ENCODE measurements around the gene RPL23.

RPL23 gene

GRCh38 chr17:38898812-38899348, 45.4 kb upstream of the RPL23 start:
- H2AK5ac ChIP-seq (ENCODE audit: low read length, severe bottlenecking), result no peak overlapping the region
- peak overlapping the region in 1 of 2 experiments; percentile 3 for H3K4ac ChIP-seq (ENCODE audit: low read depth in 1 of 2, low read length in 2 of 2)
- DNase-seq, result no peak
- peaks cover 56% of the 10 kb centered on the region for H3K4me1 ChIP-seq (ENCODE audit: control insufficient read depth, insufficient read depth, low read depth, low read length)
- no peaks in the 10 kb centered on the region for H3K27me3 ChIP-seq (ENCODE audit: control insufficient read depth in 1 of 2, insufficient read depth in 1 of 2, low read length in 2 of 2)
- H4K8ac ChIP-seq (ENCODE audit: low read length), result peak overlapping the region; percentile 70
- 76% methylated on average over 9 of the region's 11 CpGs for WGBS
- H2AFZ ChIP-seq (ENCODE audit: low read depth, low read length), result no peak overlapping the region
- no peak overlapping the region for H2BK5ac ChIP-seq (ENCODE audit: low read depth, low read length, poor library complexity, severe bottlenecking)
- no peak overlapping the region for H3K4me2 ChIP-seq (ENCODE audit: low read length, poor library complexity, severe bottlenecking)
- peak overlapping the region; percentile 29 for H2BK15ac ChIP-seq (ENCODE audit: low read depth, poor library complexity, severe bottlenecking)
- no peak overlapping the region for H3K4me3 ChIP-seq (ENCODE audit: insufficient read depth in 1 of 2, low read depth in 1 of 2, low read length in 2 of 2)
- no peak overlapping the region for H3K9ac ChIP-seq (ENCODE audit: low read length)
- peaks cover 2% of the 10 kb centered on the region for H3K79me1 ChIP-seq (replicated peaks; ENCODE audit: low read length, poor library complexity, severe bottlenecking)
- H3K14ac ChIP-seq (ENCODE audit: low read length in 2 of 2), result peak overlapping the region in 1 of 2 experiments; percentile 49
- H3K27ac ChIP-seq (ENCODE audit: low read length, poor library complexity, severe bottlenecking), result peak overlapping the region; percentile 66
- H3K36me3 ChIP-seq (ENCODE audit: control insufficient read depth in 1 of 2, insufficient read depth in 2 of 2, low read depth in 1 of 2, low read length in 2 of 2), result peaks cover 57 to 70% of the 10 kb centered on the region in 2 experiments
- H3K18ac ChIP-seq (ENCODE audit: low read depth in 1 of 2, low read length in 2 of 2), result peak overlapping the region; percentile 17 to 50
- H4K91ac ChIP-seq (ENCODE audit: low read length), result peak overlapping the region; percentile 3
- H2BK12ac ChIP-seq (ENCODE audit: low read length in 2 of 2), result peak overlapping the region; percentile 28 to 35
- no peak overlapping the region for H3K23ac ChIP-seq (ENCODE audit: low read length in 2 of 2)
- no peaks in the 10 kb centered on the region for H3K9me3 ChIP-seq (ENCODE audit: control insufficient read depth, low read length)
- no peak overlapping the region for H2BK120ac ChIP-seq (ENCODE audit: low read depth, low read length)

GRCh38 chr17:38898291-38898679, 44.8 kb upstream of the RPL23 start:
- Histone ChIP-seq H3K27ac (ENCODE audit: low read length, poor library complexity, severe bottlenecking) (peak overlapping the region; percentile 66), H4K8ac (ENCODE audit: low read length) (no peak overlapping the region), H3K27me3 (ENCODE audit: control insufficient read depth in 1 of 2, insufficient read depth in 1 of 2, low read length in 2 of 2) (no peaks in the 10 kb centered on the region), H2BK120ac (ENCODE audit: low read depth, low read length) (no peak overlapping the region), H2AFZ (ENCODE audit: low read depth, low read length) (no peak overlapping the region), H4K91ac (ENCODE audit: low read length) (peak overlapping the region; percentile 36), H3K23ac (ENCODE audit: low read length in 2 of 2) (no peak overlapping the region), H3K9me3 (ENCODE audit: control insufficient read depth, low read length) (no peaks in the 10 kb centered on the region), H2BK5ac (ENCODE audit: low read depth, low read length, poor library complexity, severe bottlenecking) (no peak overlapping the region), H3K4me1 (ENCODE audit: control insufficient read depth, insufficient read depth, low read depth, low read length) (peaks cover 62% of the 10 kb centered on the region), H3K18ac (ENCODE audit: low read depth in 1 of 2, low read length in 2 of 2) (peak overlapping the region in 1 of 2 experiments; percentile 25), H3K36me3 (ENCODE audit: control insufficient read depth in 1 of 2, insufficient read depth in 2 of 2, low read depth in 1 of 2, low read length in 2 of 2) (peaks cover 56 to 70% of the 10 kb centered on the region in 2 experiments), H3K4me2 (ENCODE audit: low read length, poor library complexity, severe bottlenecking) (no peak overlapping the region), H2BK12ac (ENCODE audit: low read length in 2 of 2) (no peak overlapping the region), H3K79me1 (replicated peaks; ENCODE audit: low read length, poor library complexity, severe bottlenecking) (peaks cover under 1% of the 10 kb centered on the region), H3K4ac (ENCODE audit: low read depth in 1 of 2, low read length in 2 of 2) (no peak overlapping the region), H3K4me3 (ENCODE audit: insufficient read depth in 1 of 2, low read depth in 1 of 2, low read length in 2 of 2) (no peak overlapping the region), H3K14ac (ENCODE audit: low read length in 2 of 2) (no peak overlapping the region), H3K9ac (ENCODE audit: low read length) (no peak overlapping the region), H2AK5ac (ENCODE audit: low read length, severe bottlenecking) (peak overlapping the region; percentile 11), H2BK15ac (ENCODE audit: low read depth, poor library complexity, severe bottlenecking) (no peak overlapping the region)
- no peak for DNase-seq
- WGBS, result 89% methylated on average over 9 of the region's 9 CpGs

- Histone ChIP-seq H2BK12ac (ENCODE audit: low read length in 2 of 2) (peak overlapping the region in 1 of 2 experiments; percentile 69), H3K27me3 (ENCODE audit: control insufficient read depth in 1 of 2, insufficient read depth in 1 of 2, low read length in 2 of 2) (no peaks in the 10 kb centered on the region), H3K79me1 (replicated peaks; ENCODE audit: low read length, poor library complexity, severe bottlenecking) (peaks cover 1% of the 10 kb centered on the region), H3K18ac (ENCODE audit: low read depth in 1 of 2, low read length in 2 of 2) (no peak overlapping the region), H3K4me2 (ENCODE audit: low read length, poor library complexity, severe bottlenecking) (no peak overlapping the region), H2BK120ac (ENCODE audit: low read depth, low read length) (no peak overlapping the region), H2AK5ac (ENCODE audit: low read length, severe bottlenecking) (peak overlapping the region; percentile 11), H2BK5ac (ENCODE audit: low read depth, low read length, poor library complexity, severe bottlenecking) (no peak overlapping the region), H3K4me3 (ENCODE audit: insufficient read depth in 1 of 2, low read depth in 1 of 2, low read length in 2 of 2) (no peak overlapping the region), H4K8ac (ENCODE audit: low read length) (no peak overlapping the region), H3K27ac (ENCODE audit: low read length, poor library complexity, severe bottlenecking) (peak overlapping the region; percentile 66), H3K36me3 (ENCODE audit: control insufficient read depth in 1 of 2, insufficient read depth in 2 of 2, low read depth in 1 of 2, low read length in 2 of 2) (peaks cover 58 to 70% of the 10 kb centered on the region in 2 experiments), H3K4ac (ENCODE audit: low read depth in 1 of 2, low read length in 2 of 2) (no peak overlapping the region), H3K9me3 (ENCODE audit: control insufficient read depth, low read length) (no peaks in the 10 kb centered on the region), H2BK15ac (ENCODE audit: low read depth, poor library complexity, severe bottlenecking) (no peak overlapping the region), H2AFZ (ENCODE audit: low read depth, low read length) (no peak overlapping the region), H3K14ac (ENCODE audit: low read length in 2 of 2) (no peak overlapping the region), H4K91ac (ENCODE audit: low read length) (no peak overlapping the region), H3K4me1 (ENCODE audit: control insufficient read depth, insufficient read depth, low read depth, low read length) (peaks cover 67% of the 10 kb centered on the region), H3K23ac (ENCODE audit: low read length in 2 of 2) (no peak overlapping the region), H3K9ac (ENCODE audit: low read length) (peak overlapping the region; percentile 8)
- 89% methylated on average over 12 of the region's 12 CpGs for WGBS
- DNase-seq, result no peak
These were observed 44.3 kb upstream of the RPL23 start for GRCh38 chr17:38897671-38898290.

GRCh38 chr17:38897176-38897575, 43.7 kb upstream of the RPL23 start:
- DNase-seq, result peak; percentile 34
- WGBS, result 80% methylated on average over 6 of the region's 6 CpGs
- peak overlapping the region in 1 of 2 experiments; percentile 63 for H3K18ac ChIP-seq (ENCODE audit: low read depth in 1 of 2, low read length in 2 of 2)

More at GRCh38 chr17:38897176-38897575, 43.7 kb upstream of the RPL23 start:
- Histone ChIP-seq H3K36me3 (ENCODE audit: control insufficient read depth in 1 of 2, insufficient read depth in 2 of 2, low read depth in 1 of 2, low read length in 2 of 2) (peaks cover 62 to 76% of the 10 kb centered on the region in 2 experiments), H3K27ac (ENCODE audit: low read length, poor library complexity, severe bottlenecking) (peak overlapping the region; percentile 31), H3K23ac (ENCODE audit: low read length in 2 of 2) (no peak overlapping the region), H3K9me3 (ENCODE audit: control insufficient read depth, low read length) (no peaks in the 10 kb centered on the region), H3K27me3 (ENCODE audit: control insufficient read depth in 1 of 2, insufficient read depth in 1 of 2, low read length in 2 of 2) (no peaks in the 10 kb centered on the region), H2BK5ac (ENCODE audit: low read depth, low read length, poor library complexity, severe bottlenecking) (no peak overlapping the region), H3K4me1 (ENCODE audit: control insufficient read depth, insufficient read depth, low read depth, low read length) (peaks cover 70% of the 10 kb centered on the region), H3K9ac (ENCODE audit: low read length) (peak overlapping the region; percentile 8), H3K4me2 (ENCODE audit: low read length, poor library complexity, severe bottlenecking) (no peak overlapping the region), H3K79me1 (replicated peaks; ENCODE audit: low read length, poor library complexity, severe bottlenecking) (peaks cover 4% of the 10 kb centered on the region), H2AK5ac (ENCODE audit: low read length, severe bottlenecking) (no peak overlapping the region), H2BK15ac (ENCODE audit: low read depth, poor library complexity, severe bottlenecking) (no peak overlapping the region), H4K8ac (ENCODE audit: low read length) (peak overlapping the region; percentile 4), H4K91ac (ENCODE audit: low read length) (no peak overlapping the region), H3K14ac (ENCODE audit: low read length in 2 of 2) (peak overlapping the region in 1 of 2 experiments; percentile 80), H3K4me3 (ENCODE audit: insufficient read depth in 1 of 2, low read depth in 1 of 2, low read length in 2 of 2) (no peak overlapping the region), H2AFZ (ENCODE audit: low read depth, low read length) (no peak overlapping the region), H2BK12ac (ENCODE audit: low read length in 2 of 2) (peak overlapping the region in 1 of 2 experiments; percentile 61), H3K4ac (ENCODE audit: low read depth in 1 of 2, low read length in 2 of 2) (peak overlapping the region in 1 of 2 experiments; percentile 14), H2BK120ac (ENCODE audit: low read depth, low read length) (no peak overlapping the region)
